CD14-positive monocyte (primary cell): ENCODE data around the gene SEPTIN5. TPM values are rescaled to one million over a fixed set of nuclear protein-coding genes. Genes with fewer than 3 reads are reported as not detected.

Experiments used
- DNase-seq, 3 donors: peaks; one replicate each; pipeline ENCODE4 v3.0.0-alpha.2; 2011 to 2022
- H2AFZ ChIP-seq: 2 replicates; pipeline ENCODE4 v1.6.0; 2012; ENCODE audit warnings: mild to moderate bottlenecking, low read depth, low read length, inconsistent platforms; ENCODE audit not compliant: insufficient read depth, poor library complexity, severe bottlenecking
- H3K27ac ChIP-seq, 2 donors: 1 replicate in 1 of 2; 2 replicates in 1 of 2; pipeline ENCODE4 v1.5.1; 2012 to 2013; ENCODE audit warnings: low read length in 2 of 2, control low read depth in 1 of 2, inconsistent platforms in 1 of 2, low read depth in 1 of 2, mild to moderate bottlenecking in 1 of 2
- H3K27me3 ChIP-seq, 2 donors: one replicate each; pipeline versions ENCODE4 v1.6.0 to v1.6.1; 2011 to 2013; ENCODE audit warnings: low read length in 2 of 2; ENCODE audit not compliant: control insufficient read depth in 2 of 2, insufficient read depth in 2 of 2
- H3K36me3 ChIP-seq, 2 donors: replicated peaks in 1 of 2; 1 replicate in 1 of 2; 2 replicates in 1 of 2; pipeline versions ENCODE4 v1.5.1 to v1.6.1; 2012 to 2013; ENCODE audit warnings: low read length in 2 of 2, control low read depth in 1 of 2, inconsistent platforms in 1 of 2, mild to moderate bottlenecking in 1 of 2; ENCODE audit not compliant: insufficient read depth in 2 of 2, control insufficient read depth in 1 of 2
- H3K4me1 ChIP-seq, 2 donors: 1 replicate in 1 of 2; 2 replicates in 1 of 2; pipeline versions ENCODE4 v1.5.1 to v1.6.1; 2012 to 2013; ENCODE audit warnings: low read length in 2 of 2, control low read depth in 1 of 2, inconsistent platforms in 1 of 2, mild to moderate bottlenecking in 1 of 2, moderate library complexity in 1 of 2; ENCODE audit not compliant: insufficient read depth in 2 of 2, control insufficient read depth in 1 of 2
- H3K4me2 ChIP-seq: replicated peaks from 2 replicates; pipeline ENCODE3; 2012; ENCODE audit warnings: low read length, moderate library complexity, mild to moderate bottlenecking; ENCODE audit not compliant: poor library complexity, severe bottlenecking; ENCODE audit errors: extremely low read depth
- H3K4me3 ChIP-seq, 3 experiments: fragments of 200-600 bp in 1 of 3; sonication (generic) in 1 of 3; replicated peaks in 1 of 3; 1 replicate in 2 of 3; 2 replicates in 1 of 3; pipeline ENCODE4 v1.5.1; 2011 to 2013; ENCODE audit warnings: low read length in 3 of 3, mild to moderate bottlenecking in 3 of 3, control low read depth in 2 of 3, low read depth in 2 of 3, inconsistent platforms in 1 of 3, moderate library complexity in 1 of 3
- H3K79me2 ChIP-seq: 2 replicates; pipeline ENCODE4 v1.6.0; 2012; ENCODE audit warnings: mild to moderate bottlenecking, control low read depth, inconsistent platforms, low read length, moderate library complexity; ENCODE audit not compliant: insufficient read depth
- H3K9ac ChIP-seq: 2 replicates; pipeline ENCODE4 v1.6.0; 2017; ENCODE audit warnings: low read length, mild to moderate bottlenecking; ENCODE audit not compliant: insufficient read depth, poor library complexity, severe bottlenecking
- H3K9me3 ChIP-seq, 2 donors: replicated peaks in 1 of 2; 1 replicate in 1 of 2; 2 replicates in 1 of 2; pipeline versions ENCODE4 v1.5.1 to v1.6.1; 2012 to 2013; ENCODE audit warnings: low read length in 2 of 2, control low read depth in 1 of 2; ENCODE audit not compliant: control insufficient read depth in 1 of 2, insufficient read depth in 1 of 2
- H4K20me1 ChIP-seq: 2 replicates; pipeline ENCODE4 v1.6.0; 2012; ENCODE audit warnings: mild to moderate bottlenecking, low read length, control low read depth, moderate library complexity; ENCODE audit not compliant: insufficient read depth
- H3K27ac Mint-ChIP-seq, 7 donors: one replicate each; pipeline ENCODE4 v1.8.0; 2020; ENCODE audit warnings: mild to moderate bottlenecking in 7 of 7, mixed read lengths in 7 of 7, moderate library complexity in 6 of 7, inconsistent platforms in 2 of 7
- H3K27me3 Mint-ChIP-seq, 3 donors: one replicate each; pipeline ENCODE4 v1.8.0; 2021 to 2022; ENCODE audit warnings: low read depth in 3 of 3, mild to moderate bottlenecking in 3 of 3, mixed read lengths in 3 of 3, moderate library complexity in 3 of 3, inconsistent platforms in 1 of 3
- H3K36me3 Mint-ChIP-seq, 2 donors: one replicate each; pipeline ENCODE4 v1.8.0; 2020; ENCODE audit warnings: mixed read lengths in 2 of 2, inconsistent platforms in 1 of 2, mild to moderate bottlenecking in 1 of 2
- H3K4me1 Mint-ChIP-seq: one replicate; pipeline ENCODE4 v1.8.0; 2020; ENCODE audit warnings: mild to moderate bottlenecking, mixed read lengths
- H3K4me3 Mint-ChIP-seq, 2 donors: one replicate each; pipeline ENCODE4 v1.8.0; 2020; ENCODE audit warnings: mild to moderate bottlenecking in 2 of 2, mixed read lengths in 2 of 2, moderate library complexity in 1 of 2
- H3K9me3 Mint-ChIP-seq, 7 donors: one replicate each; pipeline ENCODE4 v1.8.0; 2020 to 2022; ENCODE audit warnings: mixed read lengths in 7 of 7, mild to moderate bottlenecking in 6 of 7, moderate library complexity in 6 of 7, inconsistent platforms in 2 of 7
- CTCF ChIP-seq: fragments of 200-600 bp; IDR thresholded peaks from one replicate; pipeline ENCODE4 v1.8.0; 2022; ENCODE audit warnings: antibody characterized with exemption, mild to moderate bottlenecking
- WGBS: methylation state at CpG from one replicate; pipeline ENCODE4 v1.1.5; 2013; ENCODE audit warnings: missing lambda C conversion rate; ENCODE audit not compliant: insufficient coverage; 5-methylcytosine and 5-hydroxymethylcytosine counted together
- intact Hi-C, 2 donors: fragments of 100-400 bp; cut with micrococcal nuclease; formaldehyde crosslinking; loops; one replicate each; pipeline versions ENCODE4 v1.15.0 to v1.15.1; 2023
- polyA plus RNA-seq, 3 donors: library from polyadenylated mRNA; depleted of rRNA in 1 of 3; unstranded in 2 of 3; stranded (reverse) in 1 of 3; fragments of 300-500 nt in 2 of 3; fragments of >200 nt in 1 of 3; fragmentation: Illumina TruSeq in 2 of 3; gene quantifications; 1 replicate in 2 of 3; 2 replicates in 1 of 3; pipeline ENCODE4 v1.2.3, GENCODE V29; 2012 to 2021

The SEPTIN5 gene
- polyA plus RNA-seq, 3 donors: 0.50 to 0.64 TPM; not detected in 1

- no peaks in the 10 kb centered on the region for H3K36me3 ChIP-seq
- H3K4me3 Mint-ChIP-seq: no peak overlapping the region
- no peak overlapping the region for H3K4me2 ChIP-seq
- H3K27me3 Mint-ChIP-seq: peaks cover 1 to 6% (median 5%) of the 10 kb centered on the region in 3 donors
- no peak overlapping the region for H3K27ac Mint-ChIP-seq
- H3K36me3 Mint-ChIP-seq: no peaks in the 10 kb centered on the region
- TF ChIP-seq CTCF: no peak
- intact Hi-C loops: no loop called here
- no peaks in the 10 kb centered on the region for H3K79me2 ChIP-seq
- H2AFZ ChIP-seq: no peak overlapping the region
- no peaks in the 10 kb centered on the region for H3K27me3 ChIP-seq
- no peak for DNase-seq
- peaks cover 0 to 16% (median 7%) of the 10 kb centered on the region in 7 donors for H3K9me3 Mint-ChIP-seq
- H4K20me1 ChIP-seq: no peaks in the 10 kb centered on the region
- no CpG with 5 or more reads among the region's 4 CpGs for WGBS
- no peaks in the 10 kb centered on the region for H3K9me3 ChIP-seq
- peaks cover 3% of the 10 kb centered on the region for H3K4me1 Mint-ChIP-seq
- no peaks in the 10 kb centered on the region for H3K4me1 ChIP-seq
- H3K27ac ChIP-seq: no peak overlapping the region
- no peak overlapping the region for H3K4me3 ChIP-seq
- no peak overlapping the region for H3K9ac ChIP-seq
These were observed 44.7 kb upstream of the SEPTIN5 start for GRCh38 chr22:19669570-19669969.

- H3K4me1 ChIP-seq: no peaks in the 10 kb centered on the region
- H3K9ac ChIP-seq: no peak overlapping the region
- no peaks in the 10 kb centered on the region for H3K36me3 ChIP-seq
- no peak for TF ChIP-seq CTCF
- Mint-ChIP-seq H3K9me3 (peaks cover 0 to 16% (median 7%) of the 10 kb centered on the region in 7 donors), H3K4me3 (no peak overlapping the region), H3K27ac (no peak overlapping the region), H3K4me1 (peaks cover 3% of the 10 kb centered on the region), H3K36me3 (no peaks in the 10 kb centered on the region), H3K27me3 (peaks cover 1 to 9% (median 6%) of the 10 kb centered on the region in 3 donors)
- 81% methylated on average over 3 of the region's 3 CpGs for WGBS
- no peaks in the 10 kb centered on the region for H4K20me1 ChIP-seq
- H2AFZ ChIP-seq: no peak overlapping the region
- H3K27ac ChIP-seq: no peak overlapping the region
- no peak overlapping the region for H3K4me2 ChIP-seq
- no peaks in the 10 kb centered on the region for H3K27me3 ChIP-seq
- intact Hi-C loops: no loop called here
- no peak overlapping the region for H3K4me3 ChIP-seq
- DNase-seq: no peak
- no peaks in the 10 kb centered on the region for H3K9me3 ChIP-seq
- no peaks in the 10 kb centered on the region for H3K79me2 ChIP-seq
These were observed 43.0 kb upstream of the SEPTIN5 start for GRCh38 chr22:19671316-19671715.
